ENCODE data around the gene LENG8. TPM values are rescaled to one million over a fixed set of nuclear protein-coding genes. Genes with fewer than 3 reads are reported as not detected.
"Not testable (repeated sequence)": the region's sequence is repeated elsewhere in the genome, so short reads cannot be mapped to it uniquely, and the experiment has no call there.

The LENG8 gene
- total RNA-seq, 1 donor from 2014 or later = 196 TPM

DNA sequence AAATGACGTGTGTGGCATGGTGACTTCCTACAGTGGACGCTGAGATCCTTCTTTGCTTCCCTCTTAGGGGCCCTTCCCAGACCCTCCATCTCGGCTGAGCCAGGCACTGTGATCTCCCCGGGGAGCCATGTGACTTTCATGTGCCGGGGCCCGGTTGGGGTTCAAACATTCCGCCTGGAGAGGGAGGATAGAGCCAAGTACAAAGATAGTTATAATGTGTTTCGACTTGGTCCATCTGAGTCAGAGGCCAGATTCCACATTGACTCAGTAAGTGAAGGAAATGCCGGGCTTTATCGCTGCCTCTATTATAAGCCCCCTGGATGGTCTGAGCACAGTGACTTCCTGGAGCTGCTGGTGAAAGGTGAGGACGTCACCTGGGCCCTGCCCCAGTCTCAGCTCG lies 58.8 kb downstream of the LENG8 start:
- no peak for DNase-seq (ENCODE audit: extremely low spot score, unreplicated experiment)
- Mint-ChIP-seq H3K4me1 (ENCODE audit: unreplicated experiment) (no peaks in the 10 kb centered on the region), H3K4me3 (no peak overlapping the region), H3K27ac (no peak overlapping the region), H3K27me3 (no peaks in the 10 kb centered on the region), H3K36me3 (no peaks in the 10 kb centered on the region), H3K9me3 (no peaks in the 10 kb centered on the region)
- TF ChIP-seq, protein P1, sequence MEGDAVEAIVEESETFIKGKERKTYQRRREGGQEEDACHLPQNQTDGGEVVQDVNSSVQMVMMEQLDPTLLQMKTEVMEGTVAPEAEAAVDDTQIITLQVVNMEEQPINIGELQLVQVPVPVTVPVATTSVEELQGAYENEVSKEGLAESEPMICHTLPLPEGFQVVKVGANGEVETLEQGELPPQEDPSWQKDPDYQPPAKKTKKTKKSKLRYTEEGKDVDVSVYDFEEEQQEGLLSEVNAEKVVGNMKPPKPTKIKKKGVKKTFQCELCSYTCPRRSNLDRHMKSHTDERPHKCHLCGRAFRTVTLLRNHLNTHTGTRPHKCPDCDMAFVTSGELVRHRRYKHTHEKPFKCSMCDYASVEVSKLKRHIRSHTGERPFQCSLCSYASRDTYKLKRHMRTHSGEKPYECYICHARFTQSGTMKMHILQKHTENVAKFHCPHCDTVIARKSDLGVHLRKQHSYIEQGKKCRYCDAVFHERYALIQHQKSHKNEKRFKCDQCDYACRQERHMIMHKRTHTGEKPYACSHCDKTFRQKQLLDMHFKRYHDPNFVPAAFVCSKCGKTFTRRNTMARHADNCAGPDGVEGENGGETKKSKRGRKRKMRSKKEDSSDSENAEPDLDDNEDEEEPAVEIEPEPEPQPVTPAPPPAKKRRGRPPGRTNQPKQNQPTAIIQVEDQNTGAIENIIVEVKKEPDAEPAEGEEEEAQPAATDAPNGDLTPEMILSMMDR (conservative IDR thresholded peaks at IDR 0.05) = no peak

DNA sequence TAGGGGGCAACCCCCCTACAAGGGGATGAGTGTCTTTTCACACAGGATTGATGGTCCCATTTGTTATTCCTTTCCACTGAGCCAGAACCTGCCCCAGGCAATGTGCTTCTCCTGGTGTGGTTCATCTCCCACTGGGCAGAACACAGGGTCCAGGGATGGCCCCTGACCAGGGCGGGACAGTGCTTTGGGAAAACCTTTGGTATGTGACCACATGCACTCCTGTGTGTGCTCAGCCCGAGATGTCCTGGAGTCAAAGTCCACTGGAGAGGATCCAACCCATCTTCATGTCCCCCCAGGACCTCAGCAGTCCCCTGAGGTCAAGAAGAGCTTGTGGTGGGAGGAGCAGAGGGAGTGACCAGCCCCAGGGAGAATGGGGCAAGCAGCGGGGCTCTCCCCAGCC lies 59.5 kb downstream of the LENG8 start:
- not testable (repeated sequence) for DNase-seq (ENCODE audit: extremely low spot score, unreplicated experiment); H3K9me3 Mint-ChIP-seq; H3K4me3 Mint-ChIP-seq; H3K27ac Mint-ChIP-seq; H3K27me3 Mint-ChIP-seq; H3K4me1 Mint-ChIP-seq (ENCODE audit: unreplicated experiment); H3K36me3 Mint-ChIP-seq

DNA sequence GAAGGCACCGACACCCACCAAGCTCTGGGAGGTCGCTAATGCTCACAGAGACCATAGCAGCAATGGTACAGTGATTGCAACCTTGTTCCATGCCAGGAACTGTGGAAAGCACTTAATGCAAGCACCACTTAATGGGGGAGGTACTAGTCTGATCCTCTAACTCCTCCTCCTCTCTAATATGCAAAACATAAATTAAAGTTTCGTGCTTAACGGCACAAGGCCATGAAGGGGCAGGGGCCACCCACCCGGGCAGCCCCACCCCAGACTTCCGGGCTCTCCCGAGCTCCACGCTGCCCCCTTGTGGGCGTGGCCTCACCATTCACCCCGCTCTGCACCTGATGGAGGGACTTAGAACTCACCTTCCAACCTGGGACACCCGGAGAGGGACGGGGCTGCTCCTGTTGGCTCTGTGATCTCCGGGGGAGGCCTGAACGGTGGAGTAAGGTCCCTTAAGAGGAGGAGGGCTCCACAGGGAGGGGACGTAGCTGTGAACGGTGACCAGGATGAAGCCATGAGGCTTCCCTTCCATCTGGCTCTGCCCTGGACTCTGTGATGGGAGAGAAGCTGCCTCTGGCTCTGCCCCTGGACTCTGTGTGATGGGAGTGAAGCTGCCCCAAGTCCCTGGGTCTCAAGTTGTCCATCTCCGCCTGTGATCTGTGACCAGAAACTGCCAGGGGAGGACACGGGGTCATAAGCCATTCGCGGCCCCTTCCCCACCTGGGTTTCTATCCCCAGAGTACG lies 60.4 kb downstream of the LENG8 start:
- H3K9me3 Mint-ChIP-seq; H3K27ac Mint-ChIP-seq; H3K36me3 Mint-ChIP-seq; H3K27me3 Mint-ChIP-seq; H3K4me1 Mint-ChIP-seq (ENCODE audit: unreplicated experiment); H3K4me3 Mint-ChIP-seq; DNase-seq (ENCODE audit: extremely low spot score, unreplicated experiment): not testable (repeated sequence)

Other genes starting within 250 kb of the LENG8 start
- 1,437 and 1,455 TPM in 2 replicates for gene RPS9, start 248.3 kb upstream of the LENG8 start, total RNA-seq (ENCODE audit: low replicate concordance)
- gene LILRB3, start 226.2 kb upstream of the LENG8 start, total RNA-seq (ENCODE audit: low replicate concordance) = not detected in 2 replicates
- gene LILRA6, start 206.4 kb upstream of the LENG8 start, total RNA-seq (ENCODE audit: low replicate concordance) = not detected in 2 replicates
- not detected in 2 replicates for gene LILRB5, start 191.9 kb upstream of the LENG8 start, total RNA-seq (ENCODE audit: low replicate concordance)
- gene LILRB2, start 168.1 kb upstream of the LENG8 start, total RNA-seq (ENCODE audit: low replicate concordance) = not detected in 2 replicates
- not detected in 2 replicates for gene LILRA5, start 136.0 kb upstream of the LENG8 start, total RNA-seq (ENCODE audit: low replicate concordance)
- gene LILRA4, start 110.0 kb upstream of the LENG8 start, total RNA-seq (ENCODE audit: low replicate concordance) = not detected in 2 replicates
- not detected in 2 replicates for gene LAIR1, start 84.3 kb upstream of the LENG8 start, total RNA-seq (ENCODE audit: low replicate concordance)
- 8.7 and 50.7 TPM in 2 replicates for gene TTYH1, start 33.7 kb upstream of the LENG8 start, total RNA-seq (ENCODE audit: low replicate concordance)
- gene LENG9, start 14.6 kb downstream of the LENG8 start, total RNA-seq (ENCODE audit: low replicate concordance) = 3.9 and 4.2 TPM in 2 replicates
- 16.1 and 24.3 TPM in 2 replicates for gene CDC42EP5, start 24.1 kb downstream of the LENG8 start, total RNA-seq (ENCODE audit: low replicate concordance)
- gene LAIR2, start 53.6 kb downstream of the LENG8 start, total RNA-seq (ENCODE audit: low replicate concordance) = not detected in 2 replicates
- not detected in 2 replicates for gene LILRA2, start 124.6 kb downstream of the LENG8 start, total RNA-seq (ENCODE audit: low replicate concordance)
- gene LILRA1, start 144.4 kb downstream of the LENG8 start, total RNA-seq (ENCODE audit: low replicate concordance) = not detected in 2 replicates
- gene LILRB1, start 181.3 kb downstream of the LENG8 start, total RNA-seq (ENCODE audit: low replicate concordance) = not detected in 2 replicates
- gene LILRB4, start 213.8 kb downstream of the LENG8 start, total RNA-seq (ENCODE audit: low replicate concordance) = not detected in 2 replicates